ENCODE results near the gene LSP1. TPM values are rescaled to one million over a fixed set of nuclear protein-coding genes. Genes with fewer than 3 reads are reported as not detected.

LSP1 gene
- total RNA-seq, 1 donor from 2014 or later = 89.6 TPM

DNA sequence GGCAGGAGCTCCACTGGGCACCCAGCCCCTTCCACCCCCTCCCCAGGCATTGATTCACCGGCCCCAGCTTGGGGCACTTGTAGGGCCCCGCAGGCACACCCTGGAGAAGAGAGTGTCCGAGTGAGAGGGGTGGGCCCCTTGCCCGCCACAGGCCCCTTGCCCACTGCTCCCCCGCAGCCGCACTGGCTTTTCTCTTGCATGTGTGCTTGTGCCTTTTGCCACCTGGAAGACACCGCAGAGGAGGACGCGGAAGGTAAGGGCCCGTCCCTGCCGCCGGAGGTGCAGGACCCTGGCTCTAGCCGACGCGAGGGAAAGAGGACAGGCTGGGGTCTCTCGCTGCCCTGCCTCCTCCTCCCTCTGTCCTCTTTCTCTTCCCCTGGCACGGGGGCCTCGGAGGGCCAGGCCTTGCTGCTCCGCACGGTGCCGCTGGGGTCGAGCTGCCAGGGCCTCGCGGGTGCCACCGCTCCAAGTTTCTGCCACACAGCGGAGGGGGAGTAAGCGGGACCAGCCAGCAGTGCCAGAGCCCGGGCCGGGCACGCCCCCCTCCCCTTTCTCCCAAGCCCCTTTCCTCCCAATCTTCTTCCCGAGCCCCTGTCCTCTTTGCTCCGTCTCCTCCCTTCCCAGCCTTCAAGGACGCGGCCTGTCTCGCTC is 76.1 kb downstream of the LSP1 start:
- ATAC-seq (no peak), DNase-seq (ENCODE audit: low spot score) (no peak)
- intact Hi-C loops (cut with DNase I) = no loop called here

- intact Hi-C loops (cut with DNase I) = no loop called here
- no peak for DNase-seq (ENCODE audit: low spot score)
- no peak for ATAC-seq
These were observed 77.0 kb downstream of the LSP1 start for GRCh38 chr11:1929621-1930461.

DNA sequence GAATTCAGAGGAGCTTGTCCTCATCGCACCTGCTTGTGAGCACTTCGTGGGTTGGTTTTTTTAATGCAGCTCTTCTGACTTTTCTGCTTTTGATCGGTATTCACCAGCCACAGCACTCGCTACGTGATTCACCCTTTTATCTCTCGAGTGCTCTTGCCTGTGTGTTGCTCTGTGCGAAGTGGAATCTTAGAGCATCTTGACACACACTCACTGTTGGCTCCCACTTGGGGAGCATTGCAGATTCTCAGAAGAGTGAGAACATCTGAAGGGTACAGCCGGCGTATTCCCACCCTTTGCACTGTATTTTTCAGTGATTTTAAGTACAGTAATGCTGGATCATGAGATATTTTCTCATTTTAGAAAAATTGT is 77.6 kb downstream of the LSP1 start:
- peak; percentile 46 for ATAC-seq
- no peak for DNase-seq (ENCODE audit: low spot score)
- intact Hi-C loops (cut with DNase I) = no loop called here

GRCh38 chr11:1931341-1932104 is 78.6 kb downstream of the LSP1 start:
- ATAC-seq = peak; percentile 59
- DNase-seq (ENCODE audit: low spot score) = no peak
- intact Hi-C loops (cut with DNase I) = no loop called here

- ATAC-seq (no peak), DNase-seq (ENCODE audit: low spot score) (no peak)
- intact Hi-C loops (cut with DNase I) = no loop called here
These were observed 79.2 kb downstream of the LSP1 start for GRCh38 chr11:1932105-1932480.

DNA sequence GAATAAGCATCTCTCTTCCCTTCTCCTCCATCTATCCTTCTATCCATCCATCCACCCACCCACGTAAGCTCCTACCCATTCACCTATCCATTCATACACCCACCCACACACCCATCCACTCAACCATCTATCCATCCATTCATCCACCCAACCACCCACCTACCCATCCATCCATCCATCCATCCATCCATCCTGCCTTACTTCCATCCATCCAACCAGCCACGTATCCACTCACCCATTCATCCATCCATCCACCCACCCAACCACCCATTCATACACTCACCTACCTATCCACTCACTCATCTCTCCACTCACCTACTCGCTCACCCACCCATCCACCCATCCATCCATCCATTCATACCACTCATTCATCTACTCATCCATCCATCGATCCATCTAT is 79.8 kb downstream of the LSP1 start:
- intact Hi-C loops (cut with DNase I) = no loop called here
- DNase-seq (ENCODE audit: low spot score) (no peak), ATAC-seq (no peak)

GRCh38 chr11:1933416-1934334 is 80.8 kb downstream of the LSP1 start:
- ATAC-seq = no peak
- intact Hi-C loops (cut with DNase I) = no loop called here
- peak; percentile 22 for DNase-seq (ENCODE audit: low spot score)

GRCh38 chr11:1934335-1935155 is 81.7 kb downstream of the LSP1 start:
- peak; percentile 53 for DNase-seq (ENCODE audit: low spot score)
- intact Hi-C loops (cut with DNase I) = no loop called here
- no peak for ATAC-seq

DNA sequence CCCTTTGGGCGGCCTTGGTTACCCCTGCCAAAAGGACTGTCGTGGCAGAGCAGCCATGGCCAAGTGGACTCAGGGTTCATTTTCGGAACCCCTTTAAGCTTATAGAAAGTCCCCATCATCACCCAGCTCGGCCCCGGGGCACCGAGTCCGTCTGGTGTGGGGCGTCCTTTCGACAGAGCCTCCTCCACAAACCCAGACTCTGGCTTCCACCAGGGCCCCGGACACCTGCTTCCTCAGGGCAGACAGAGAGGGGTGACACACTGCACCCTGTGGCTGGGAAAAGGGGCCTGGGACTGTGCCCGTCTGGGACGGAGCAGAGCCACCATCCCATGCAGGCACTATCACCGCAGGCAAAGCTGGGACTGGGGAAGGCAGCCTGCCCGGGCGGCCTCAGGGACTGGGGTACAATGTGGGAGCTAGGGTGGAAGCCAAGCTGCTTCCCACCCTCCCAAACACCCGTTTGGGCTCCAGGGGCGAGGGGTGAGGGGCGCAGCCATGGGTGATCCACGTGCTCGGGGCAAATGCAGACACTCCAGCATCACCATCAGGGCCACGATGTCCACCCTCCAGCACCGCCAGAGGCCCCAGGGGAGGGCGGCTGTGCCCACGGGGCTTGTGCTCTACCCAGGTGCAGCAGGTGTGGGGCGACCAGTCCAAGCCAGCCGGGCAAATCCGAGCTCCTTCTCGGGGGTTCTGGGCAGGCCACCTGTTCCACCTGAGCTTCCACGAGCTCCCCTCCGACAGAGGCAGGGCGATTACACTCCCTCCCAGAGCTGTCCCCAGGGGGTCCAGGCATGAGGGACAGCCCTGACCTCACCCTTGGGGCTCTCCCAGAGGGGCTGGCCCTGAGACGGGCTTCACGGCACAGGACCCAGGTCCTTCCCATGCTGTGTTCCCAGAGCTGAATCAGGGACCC is 82.5 kb downstream of the LSP1 start:
- intact Hi-C loops (cut with DNase I) = no loop called here
- no peak for ATAC-seq
- DNase-seq (ENCODE audit: low spot score) = peak; percentile 57

- peak; percentile 51 for DNase-seq (ENCODE audit: low spot score)
- intact Hi-C loops (cut with DNase I) = no loop called here
- ATAC-seq = no peak
These were observed 83.3 kb downstream of the LSP1 start for GRCh38 chr11:1936072-1936780.

GRCh38 chr11:1936781-1937615 is 84.1 kb downstream of the LSP1 start:
- ATAC-seq (no peak), DNase-seq (ENCODE audit: low spot score) (no peak)
- intact Hi-C loops (cut with DNase I) = no loop called here

- DNase-seq (ENCODE audit: low spot score) = peak; percentile 60
- no peak for ATAC-seq
- intact Hi-C loops (cut with DNase I) = no loop called here
These were observed 84.9 kb downstream of the LSP1 start for GRCh38 chr11:1937616-1938342.

DNA sequence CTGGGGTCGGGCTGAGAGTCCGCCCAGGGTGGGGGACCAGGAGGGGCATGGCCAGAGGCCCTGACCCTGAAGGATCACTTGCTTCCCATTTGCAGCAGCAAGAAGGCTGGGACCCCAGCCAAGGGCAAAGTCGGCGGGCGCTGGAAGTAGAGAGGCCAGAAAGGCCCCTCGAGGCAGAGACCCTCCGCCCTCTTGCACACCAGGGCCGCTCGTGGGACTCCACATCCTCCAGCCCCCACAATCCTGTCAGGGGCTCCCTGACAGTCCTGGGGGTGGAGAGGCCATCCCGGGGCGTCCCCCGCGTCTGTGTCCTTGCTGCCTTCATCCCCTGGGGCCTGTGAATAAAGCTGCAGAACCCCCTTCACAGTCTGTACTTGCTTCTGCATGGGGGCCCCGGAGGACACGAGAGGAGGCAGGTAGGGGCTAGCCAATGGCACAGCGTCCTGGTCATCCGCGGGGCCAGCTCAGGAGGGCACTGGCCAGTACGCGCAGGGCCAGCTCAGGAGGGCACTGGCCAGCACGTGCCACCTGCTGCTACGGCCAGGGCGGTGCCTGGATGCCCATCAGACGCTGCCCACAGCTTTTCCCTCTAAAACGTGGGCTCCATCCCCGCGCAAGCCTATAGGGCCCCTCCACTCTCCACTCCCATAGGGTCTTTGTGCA is 85.6 kb downstream of the LSP1 start:
- ATAC-seq (no peak), DNase-seq (ENCODE audit: low spot score) (peak; percentile 57)

GRCh38 chr11:1939006-1939625 is 86.2 kb downstream of the LSP1 start:
- ATAC-seq = peak; percentile 30

More for the DNA sequence above, 85.6 kb downstream of the LSP1 start:
- intact Hi-C loops (cut with DNase I) = no loop called here

More at GRCh38 chr11:1939006-1939625, 86.2 kb downstream of the LSP1 start:
- peak; percentile 58 for DNase-seq (ENCODE audit: low spot score)
- intact Hi-C loops (cut with DNase I) = no loop called here

All from sciatic nerve (tissue), 2 donors.